ENCODE data around the gene BEAN1.

DNA sequence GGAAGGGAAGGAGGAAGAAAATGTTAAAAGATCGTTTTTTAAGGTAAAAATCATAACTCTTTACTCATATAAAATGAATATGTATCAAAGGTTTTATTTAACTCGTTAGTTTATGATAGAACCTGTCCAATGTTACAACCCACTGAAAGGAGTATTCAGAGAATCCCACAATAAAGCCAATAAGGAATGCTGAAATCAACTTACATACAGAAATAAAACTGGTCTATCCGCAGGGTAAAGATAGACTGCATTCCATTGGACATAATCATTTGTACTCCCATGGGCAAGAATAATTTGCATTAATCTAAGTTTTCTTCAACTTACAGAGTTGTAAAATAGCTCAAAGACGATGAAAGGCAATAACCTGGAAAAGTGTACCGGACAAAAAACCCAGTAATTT is 17.9 kb upstream of the BEAN1 start:
- TF ChIP-seq, protein P1, sequence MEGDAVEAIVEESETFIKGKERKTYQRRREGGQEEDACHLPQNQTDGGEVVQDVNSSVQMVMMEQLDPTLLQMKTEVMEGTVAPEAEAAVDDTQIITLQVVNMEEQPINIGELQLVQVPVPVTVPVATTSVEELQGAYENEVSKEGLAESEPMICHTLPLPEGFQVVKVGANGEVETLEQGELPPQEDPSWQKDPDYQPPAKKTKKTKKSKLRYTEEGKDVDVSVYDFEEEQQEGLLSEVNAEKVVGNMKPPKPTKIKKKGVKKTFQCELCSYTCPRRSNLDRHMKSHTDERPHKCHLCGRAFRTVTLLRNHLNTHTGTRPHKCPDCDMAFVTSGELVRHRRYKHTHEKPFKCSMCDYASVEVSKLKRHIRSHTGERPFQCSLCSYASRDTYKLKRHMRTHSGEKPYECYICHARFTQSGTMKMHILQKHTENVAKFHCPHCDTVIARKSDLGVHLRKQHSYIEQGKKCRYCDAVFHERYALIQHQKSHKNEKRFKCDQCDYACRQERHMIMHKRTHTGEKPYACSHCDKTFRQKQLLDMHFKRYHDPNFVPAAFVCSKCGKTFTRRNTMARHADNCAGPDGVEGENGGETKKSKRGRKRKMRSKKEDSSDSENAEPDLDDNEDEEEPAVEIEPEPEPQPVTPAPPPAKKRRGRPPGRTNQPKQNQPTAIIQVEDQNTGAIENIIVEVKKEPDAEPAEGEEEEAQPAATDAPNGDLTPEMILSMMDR (conservative IDR thresholded peaks at IDR 0.05 in 1 of 2, IDR thresholded peaks at IDR 0.05 in 1 of 2; ENCODE audit: extremely low read depth in 1 of 2, insufficient read depth in 1 of 2, low read depth in 1 of 2, low read length in 2 of 2): no peak
- TF ChIP-seq EZH2 (IDR thresholded peaks at IDR 0.05; ENCODE audit: borderline replicate concordance, low read length): no peak
